Panc1 (cell line): ENCODE data around the gene SYN1. TPM values are rescaled to one million over a fixed set of nuclear protein-coding genes. Genes with fewer than 3 reads are reported as not detected.

Experiments
- ATAC-seq: fragments of 200-7000 bp; cut with Tn5 transposase; 2 replicates; pipeline ENCODE4 v1.9.1; 2020; ENCODE audit warnings: mild to moderate bottlenecking, moderate library complexity
- BruUV-seq: library from RNA; stranded (reverse); fragments of 400-500 nt; replicated peaks from 2 replicates; lab custom pipeline; 2021; lab: Mats Ljungman, UMichigan
- CTCF ChIA-PET: fragments of 300-600 bp; sonication (Branson Sonifier 250); formaldehyde crosslinking; loops from one replicate; lab custom pipeline; 2022; ENCODE audit warnings: antibody characterized with exemption; lab: Charles Lee
- POLR2A ChIA-PET: fragments of 300-600 bp; sonication (Branson Sonifier 250); formaldehyde crosslinking; loops from one replicate; lab custom pipeline; 2022; ENCODE audit warnings: antibody characterized with exemption; lab: Charles Lee
- DNase-seq: peaks from one replicate; pipeline ENCODE4 v3.0.0-alpha.2; 2010; ENCODE audit warnings: low read depth, low spot score
- H3K27ac ChIP-seq: 2 replicates; pipeline ENCODE4 v1.5.1; 2011; ENCODE audit warnings: mild to moderate bottlenecking, low read length, inconsistent platforms
- H3K27me3 ChIP-seq: fragments of 200-500 bp; sonication (Bioruptor generic); 2 replicates; pipeline ENCODE4 v1.6.0; 2014; ENCODE audit warnings: low read length, inconsistent platforms; ENCODE audit not compliant: control insufficient read depth, insufficient read depth
- H3K36me3 ChIP-seq: fragments of 200-500 bp; sonication (Bioruptor generic); 2 replicates; pipeline ENCODE4 v1.5.1; 2014; ENCODE audit warnings: inconsistent platforms, mild to moderate bottlenecking, low read length, moderate library complexity; ENCODE audit not compliant: control insufficient read depth, insufficient read depth
- H3K4me1 ChIP-seq: 2 replicates; pipeline ENCODE4 v1.5.1; 2011; ENCODE audit warnings: inconsistent platforms, mild to moderate bottlenecking, low read length, moderate library complexity; ENCODE audit not compliant: control insufficient read depth, insufficient read depth
- H3K4me3 ChIP-seq, 2 experiments: 2 replicates each; pipeline ENCODE4 v1.5.1; 2011 to 2012; ENCODE audit warnings: low read depth in 2 of 2, low read length in 2 of 2, mild to moderate bottlenecking in 2 of 2, inconsistent platforms in 1 of 2, moderate library complexity in 1 of 2
- H3K9me3 ChIP-seq: fragments of 200-500 bp; sonication (Bioruptor generic); 2 replicates; pipeline ENCODE4 v1.5.1; 2014; ENCODE audit warnings: low read depth, mild to moderate bottlenecking, inconsistent platforms, low read length, moderate library complexity; ENCODE audit not compliant: control insufficient read depth, insufficient read depth
- CTCF ChIP-seq: fragments of 450-650 bp; IDR thresholded peaks from 2 replicates; pipeline ENCODE4 v1.5.1; 2017; ENCODE audit warnings: mild to moderate bottlenecking
- POLR2AphosphoS5 ChIP-seq: IDR thresholded peaks from 2 replicates; pipeline ENCODE4 v1.6.1; 2012; ENCODE audit warnings: mild to moderate bottlenecking, low read depth, low read length, moderate library complexity
- REST ChIP-seq, 2 experiments: IDR thresholded peaks; 2 replicates each; pipeline ENCODE4 v1.6.1; 2011 to 2012; ENCODE audit warnings: low read depth in 2 of 2, control low read depth in 1 of 2, low read length in 1 of 2, mild to moderate bottlenecking in 1 of 2, moderate library complexity in 1 of 2; ENCODE audit not compliant: insufficient read depth in 1 of 2
- SIN3A ChIP-seq: IDR thresholded peaks from 2 replicates; pipeline ENCODE4 v1.6.1; 2012; ENCODE audit warnings: low read depth, mild to moderate bottlenecking, low read length, moderate library complexity, borderline replicate concordance; ENCODE audit not compliant: insufficient read depth
- TCF7L2 ChIP-seq: IDR thresholded peaks from 2 replicates; pipeline ENCODE4 v1.6.1; 2011; ENCODE audit warnings: mild to moderate bottlenecking, low read depth, low read length, inconsistent platforms
- in situ Hi-C: cut with HindIII; loops from 2 replicates; pipeline ENCODE4 v1.10.0; 2016; ENCODE audit warnings: low sequenced_read_pairs, low pct_unique_long_range_greater_than_20kb
- intact Hi-C: fragments of 100-400 bp; cut with micrococcal nuclease; formaldehyde crosslinking; loops from one replicate; pipeline ENCODE4 v1.10.0; 2022; ENCODE audit not compliant: unreplicated experiment
- total RNA-seq: library from RNA; stranded (reverse); gene quantifications from one replicate; pipeline ENCODE4 v1.2.1, GENCODE V29; 2021; ENCODE audit not compliant: unreplicated experiment

SYN1 gene
- total RNA-seq, 1 experiment from 2014 or later: 1.0 TPM

DNA sequence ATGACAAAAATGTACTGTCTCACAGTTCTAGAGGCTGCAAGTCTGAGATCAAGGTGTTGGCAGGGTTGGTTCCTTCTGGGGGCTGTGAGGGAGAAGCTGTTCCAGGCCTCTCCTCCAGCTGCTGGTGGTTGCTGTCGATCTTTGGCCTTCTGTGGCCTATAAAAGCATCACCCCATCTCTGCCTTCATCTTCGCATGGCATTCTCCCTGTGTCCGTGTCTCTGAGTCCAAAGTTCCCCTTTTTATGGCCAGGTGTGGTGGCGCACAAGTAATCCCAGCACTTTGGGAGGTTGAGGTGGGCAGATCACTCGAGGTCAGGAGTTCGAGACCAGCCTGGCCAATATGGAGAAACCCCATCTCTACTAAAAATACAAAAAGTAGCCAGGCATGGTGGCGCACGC is 90.1 kb downstream of the SYN1 start:
- intact Hi-C loops: loop anchor here (10.0 kb wide), 1 partner anchor 335 kb away; the partner anchor contains the start of gene UBA1
- ChIA-PET CTCF (no interaction called here), POLR2A (no interaction called here)
- ATAC-seq: no peak
- H3K27me3 ChIP-seq: no peaks in the 10 kb centered on the region
- no peaks in the 10 kb centered on the region for H3K9me3 ChIP-seq
- no peaks in the 10 kb centered on the region for H3K4me1 ChIP-seq
- TF ChIP-seq CTCF: no peak
- TF ChIP-seq POLR2AphosphoS5: no peak
- no peak for TF ChIP-seq TCF7L2
- no TSS peak for BruUV-seq
- in situ Hi-C loops: no loop called here
- H3K36me3 ChIP-seq: no peaks in the 10 kb centered on the region
- no peak for DNase-seq
- H3K4me3 ChIP-seq: no peak overlapping the region
- H3K27ac ChIP-seq: no peak overlapping the region

- no TSS peak for BruUV-seq
- in situ Hi-C loops: no loop called here
- no peaks in the 10 kb centered on the region for H3K27me3 ChIP-seq
- H3K36me3 ChIP-seq: no peaks in the 10 kb centered on the region
- no peaks in the 10 kb centered on the region for H3K9me3 ChIP-seq
- intact Hi-C loops: loop anchor here (1.0 to 10.0 kb wide), 2 partner anchors 26 to 329 kb away; partner anchors contain the start of gene UBA1
- CTCF ChIA-PET: interaction anchor here (0.6 to 1.4 kb wide), 4 partner anchors 27 to 333 kb away, joined by 3 to 12 read pairs (median 6); no protein-coding TSS in a partner anchor
- peak; percentile 34 for ATAC-seq
- no peaks in the 10 kb centered on the region for H3K4me1 ChIP-seq
- POLR2A ChIA-PET: no interaction called here
- TF ChIP-seq POLR2AphosphoS5: no peak
- no peak for TF ChIP-seq REST (IDR thresholded peaks at IDR 0.05; ENCODE audit: insufficient read depth in 1 of 2, low read depth in 2 of 2, low read length in 1 of 2)
- TF ChIP-seq SIN3A: 0 out of 2 replicates have a peak, but pooled peaks have one; percentile 0
- peak overlapping the region; percentile 51 to 62 for H3K4me3 ChIP-seq
- no peak for DNase-seq
- no peak overlapping the region; the same call in 1 of the 2 replicates for H3K27ac ChIP-seq
These were observed 95.9 kb downstream of the SYN1 start for GRCh38 chrX:47523713-47524166.

DNA sequence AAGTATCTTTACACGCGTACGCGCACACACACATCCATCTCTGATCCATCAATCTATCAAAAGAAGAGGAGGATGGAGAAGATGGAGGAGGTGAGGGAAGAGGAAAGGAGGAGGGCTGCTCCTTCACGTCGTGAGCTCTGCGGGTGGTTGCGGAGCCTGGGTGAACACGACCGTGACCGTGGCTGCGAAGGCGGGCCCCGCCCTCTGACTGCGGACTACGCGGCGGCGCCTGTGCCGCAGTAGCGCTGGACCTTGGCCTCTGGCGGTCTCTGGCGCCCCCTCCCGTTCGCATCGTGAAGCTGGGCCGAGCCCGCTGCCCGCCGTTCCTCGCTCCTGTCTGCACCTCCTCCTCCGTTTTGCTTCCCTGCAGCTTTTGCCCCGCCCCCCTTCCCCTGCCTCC is 96.4 kb downstream of the SYN1 start:
- Histone ChIP-seq H3K27me3 (no peaks in the 10 kb centered on the region), H3K4me3 (peak overlapping the region; percentile 51 to 62), H3K9me3 (no peaks in the 10 kb centered on the region), H3K36me3 (no peaks in the 10 kb centered on the region), H3K27ac (peak overlapping the region; percentile 54), H3K4me1 (no peaks in the 10 kb centered on the region)
- intact Hi-C loops (loop anchor here (1.0 to 10.0 kb wide), 2 partner anchors 26 to 328 kb away; partner anchors contain the start of gene UBA1), in situ Hi-C loops (no loop called here)
- no TSS peak for BruUV-seq
- POLR2A ChIA-PET: no interaction called here
- TF ChIP-seq REST (IDR thresholded peaks at IDR 0.05; ENCODE audit: insufficient read depth in 1 of 2, low read depth in 2 of 2, low read length in 1 of 2) (peak in 1 of 2 experiments; percentile 41; a peak in 1 of 4 replicates), SIN3A (peak; percentile 71; the same call in 1 of the 2 replicates), CTCF (peak; percentile 92), POLR2AphosphoS5 (no peak)
- ATAC-seq (peak; percentile 99), DNase-seq (no peak)
- CTCF ChIA-PET: interaction anchor here (1.0 to 1.4 kb wide), 3 partner anchors 26 to 332 kb away, joined by 3 to 7 read pairs (median 4); no protein-coding TSS in a partner anchor
